ENCODE results near the gene GSAP.

GSAP gene

DNA sequence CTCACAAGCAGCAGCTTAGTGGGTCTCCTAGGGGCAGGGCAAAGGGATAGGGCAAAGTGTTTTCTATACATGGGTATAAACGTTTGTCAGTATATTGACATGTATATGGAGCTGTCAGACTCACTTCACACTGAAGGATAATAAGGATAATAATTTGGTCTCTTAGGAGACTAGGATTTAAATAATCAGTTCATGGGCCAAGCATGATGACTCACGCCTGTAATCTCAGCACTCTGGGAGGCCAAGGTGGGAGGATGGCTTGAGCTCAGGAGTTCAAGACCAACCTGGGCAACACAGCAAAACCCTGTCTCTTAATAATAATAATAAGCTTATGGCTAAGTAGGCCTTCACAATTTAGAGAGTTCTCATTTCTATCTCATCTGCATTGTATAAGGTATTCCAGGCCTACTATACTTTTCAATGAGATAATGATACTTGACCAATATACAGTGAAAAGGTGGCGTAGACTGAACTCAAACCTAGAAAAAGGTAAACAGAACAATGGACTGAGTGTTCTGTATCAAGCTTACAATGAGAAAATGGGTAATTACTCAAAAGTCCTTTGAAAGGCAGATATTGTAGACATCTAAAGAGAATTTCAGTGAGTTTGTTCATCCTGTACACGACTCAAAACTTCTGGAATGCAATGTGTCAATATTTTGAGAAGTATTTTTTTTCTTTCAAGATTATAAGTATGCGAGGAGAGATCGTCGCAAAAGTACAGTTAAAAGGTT lies 7.0 kb downstream of the GSAP start:
- no peak for DNase-seq (ENCODE audit: extremely low read depth in 1 of 2, low read depth in 1 of 2)

DNA sequence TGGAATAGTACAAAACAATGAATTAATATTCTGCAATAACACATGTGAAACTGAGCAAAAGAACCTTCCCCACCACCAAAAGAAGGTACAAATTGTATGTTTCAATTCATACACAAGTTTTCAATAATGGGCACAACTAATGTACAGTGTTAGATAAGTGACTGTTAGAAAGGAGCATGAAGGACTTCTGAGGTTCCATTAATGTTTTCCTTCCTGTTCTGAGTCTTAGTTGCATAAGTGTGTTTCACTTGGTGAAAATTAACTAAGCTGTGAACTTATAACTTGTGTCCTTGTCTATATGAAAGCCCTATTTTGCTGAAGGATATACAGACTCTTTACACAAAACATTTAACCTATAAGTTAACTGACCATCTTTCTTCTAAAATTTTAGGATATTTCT lies 8.2 kb downstream of the GSAP start:
- no peak for DNase-seq (ENCODE audit: extremely low read depth in 1 of 2, low read depth in 1 of 2)

DNA sequence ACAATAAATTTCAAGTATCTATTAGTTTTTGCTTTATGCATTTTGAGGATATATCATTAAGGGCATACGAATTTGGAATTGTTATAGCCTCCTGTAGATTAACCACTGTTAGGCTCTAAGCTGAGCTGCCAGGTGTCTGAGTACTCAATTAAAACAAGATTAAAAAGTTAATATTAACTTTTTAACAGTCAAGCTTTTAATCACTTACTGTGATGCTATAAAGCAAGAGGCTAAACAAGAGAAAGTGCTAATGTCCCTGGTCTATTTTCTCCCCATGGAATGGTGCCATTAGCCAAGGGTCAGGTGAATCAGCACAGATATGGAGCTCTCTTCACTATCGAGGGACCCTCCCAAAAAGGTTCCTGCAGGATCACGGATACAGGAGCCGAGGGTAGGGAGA lies 9.7 kb downstream of the GSAP start:
- DNase-seq (ENCODE audit: extremely low read depth in 1 of 2, low read depth in 1 of 2), result no peak

DNA sequence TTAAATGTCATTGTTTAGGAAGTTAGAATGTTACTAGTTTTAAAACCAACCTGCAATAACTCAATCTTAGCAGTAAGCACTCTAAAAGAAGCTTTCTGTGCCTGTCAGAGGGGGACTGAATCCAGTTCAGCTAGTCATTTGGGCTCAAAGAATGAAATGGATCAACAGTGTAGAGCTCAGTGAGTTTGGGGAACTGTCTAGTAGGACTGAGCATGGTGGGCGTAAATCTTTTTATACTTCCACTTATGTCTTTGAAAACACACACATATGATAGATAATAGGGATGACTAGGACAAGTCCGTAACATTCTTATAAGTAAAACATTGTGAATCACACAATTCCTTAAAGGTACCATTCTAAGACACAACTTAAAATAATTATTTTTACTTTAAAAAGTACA lies 11.5 kb downstream of the GSAP start:
- DNase-seq (ENCODE audit: extremely low read depth in 1 of 2, low read depth in 1 of 2), result no peak

DNA sequence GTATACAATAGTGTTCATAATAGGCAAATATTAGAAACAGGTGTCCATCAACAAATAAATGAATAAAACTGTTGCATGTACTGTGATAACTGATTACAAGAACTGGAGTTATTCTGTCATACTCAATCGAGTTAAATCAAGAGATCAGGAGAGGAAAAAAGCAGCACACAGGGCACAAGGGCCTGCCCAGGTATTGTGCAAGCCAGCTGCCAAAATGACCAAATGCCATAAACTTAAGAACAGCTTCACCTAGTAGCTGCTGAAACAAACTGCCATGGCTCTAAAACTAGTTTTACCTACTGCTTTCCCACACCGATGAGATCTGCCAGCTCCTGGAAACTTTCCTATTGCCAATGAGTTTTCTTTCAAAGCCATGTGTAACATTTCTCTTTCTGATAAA lies 12.2 kb downstream of the GSAP start:
- no peak for DNase-seq (ENCODE audit: extremely low read depth in 1 of 2, low read depth in 1 of 2)

DNA sequence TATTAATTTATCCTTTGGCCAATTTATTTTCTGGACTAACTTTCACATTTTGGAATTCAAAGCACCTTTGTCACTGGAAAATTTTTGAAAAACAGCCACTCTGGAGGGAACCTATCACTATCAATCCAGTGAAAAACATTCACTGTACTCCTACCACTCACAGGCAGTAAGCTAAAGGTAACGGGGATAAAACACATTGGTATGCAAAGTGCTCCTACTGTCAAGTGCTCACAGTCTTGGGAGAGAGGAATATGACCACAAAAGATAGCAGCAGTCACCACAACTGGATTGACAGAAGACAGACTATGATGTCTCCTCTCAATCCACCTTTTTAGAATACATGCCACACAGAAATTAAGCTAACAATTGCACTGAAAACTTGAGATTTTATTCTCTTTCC lies 13.3 kb downstream of the GSAP start:
- no peak for DNase-seq (ENCODE audit: extremely low read depth in 1 of 2, low read depth in 1 of 2)

DNA sequence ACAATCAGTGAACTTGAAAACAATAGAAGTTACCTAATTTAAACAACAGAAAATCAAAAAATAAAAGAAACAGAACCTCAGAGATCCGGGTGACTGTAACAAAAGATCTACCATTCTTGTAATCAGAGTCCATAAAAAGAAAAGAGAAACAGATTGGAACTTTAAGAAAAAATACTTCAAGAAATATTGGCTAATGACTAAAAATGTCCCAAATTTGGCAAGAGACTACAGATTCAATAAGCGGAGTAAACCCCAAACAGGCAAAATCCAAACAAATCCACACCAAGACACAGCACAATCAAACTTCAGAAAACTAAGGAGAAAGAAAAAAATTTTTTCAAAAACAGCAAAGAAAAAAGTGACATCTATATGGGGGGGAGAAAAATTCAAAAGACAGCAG lies 15.1 kb downstream of the GSAP start:
- DNase-seq (ENCODE audit: extremely low read depth in 1 of 2, low read depth in 1 of 2), result no peak

DNA sequence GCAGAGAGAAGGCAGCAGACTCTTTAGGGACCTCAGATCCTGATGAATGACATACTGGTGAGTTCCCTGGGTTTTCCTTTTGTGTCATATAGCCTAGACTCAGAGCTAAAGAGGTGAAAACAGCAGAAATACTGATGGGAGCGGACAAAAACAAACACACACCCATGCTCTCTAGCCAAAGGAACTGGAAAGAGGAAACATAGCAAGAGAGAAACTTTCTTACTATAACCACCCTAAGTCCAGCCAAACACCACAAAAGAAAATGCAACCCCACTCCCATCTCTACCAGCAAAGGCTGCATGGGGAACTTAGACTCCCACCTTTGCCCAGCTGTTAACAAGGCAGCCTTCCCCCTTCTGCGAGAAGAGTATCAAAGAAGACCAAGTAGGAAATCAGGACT lies 16.3 kb downstream of the GSAP start:
- no peak for DNase-seq (ENCODE audit: extremely low read depth in 1 of 2, low read depth in 1 of 2)

DNA sequence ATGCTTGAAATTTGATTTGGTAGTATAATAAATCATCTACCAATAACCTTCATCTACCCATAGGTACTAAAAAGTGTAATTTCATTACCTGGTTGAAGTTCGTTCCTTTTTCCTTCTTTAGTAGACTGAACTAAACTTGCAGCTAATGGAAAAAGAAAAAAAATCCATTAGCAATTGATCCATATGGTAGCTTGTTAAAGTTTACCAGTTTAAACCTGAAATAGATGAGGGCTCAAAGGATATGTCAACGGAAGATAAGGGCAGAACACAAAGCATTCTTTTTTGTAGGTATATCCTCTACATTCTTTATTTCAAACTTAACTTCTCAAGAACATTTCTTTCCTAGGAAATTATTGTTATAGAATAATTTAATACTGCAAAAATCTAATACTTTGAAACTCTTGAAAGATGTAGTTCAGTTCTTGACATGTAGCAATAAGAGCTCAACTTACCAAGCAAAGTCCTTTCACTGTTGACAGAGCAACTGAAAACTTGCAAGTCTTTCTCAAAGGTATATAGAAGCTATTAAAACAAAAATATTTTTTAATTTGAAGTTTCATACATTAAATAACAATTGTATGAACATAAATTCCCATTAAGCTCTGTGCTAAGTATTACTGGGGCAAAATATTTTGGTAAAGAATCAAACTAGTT lies 19.1 kb downstream of the GSAP start:
- no peak for DNase-seq (ENCODE audit: extremely low read depth in 1 of 2, low read depth in 1 of 2)

DNA sequence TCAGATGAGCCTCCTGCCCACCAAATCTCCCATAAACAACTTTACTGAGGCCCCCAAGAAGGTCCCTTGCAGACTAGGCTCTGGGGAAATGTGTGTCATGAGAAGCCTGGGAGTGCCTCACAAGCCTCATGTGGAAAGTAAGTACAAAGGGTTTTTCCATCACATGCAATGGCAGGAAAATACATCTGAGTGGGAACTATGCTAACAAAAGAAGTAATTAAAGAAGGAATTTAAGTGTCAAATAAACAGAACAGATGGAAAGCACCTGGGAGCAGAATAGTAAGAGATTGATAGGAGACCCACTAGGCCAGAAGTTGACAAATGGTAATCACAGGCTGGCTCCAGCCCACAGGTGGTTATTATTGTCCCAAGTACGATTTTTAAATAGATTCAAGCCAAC lies 20.5 kb downstream of the GSAP start:
- no peak for DNase-seq (ENCODE audit: extremely low read depth in 1 of 2, low read depth in 1 of 2)

DNA sequence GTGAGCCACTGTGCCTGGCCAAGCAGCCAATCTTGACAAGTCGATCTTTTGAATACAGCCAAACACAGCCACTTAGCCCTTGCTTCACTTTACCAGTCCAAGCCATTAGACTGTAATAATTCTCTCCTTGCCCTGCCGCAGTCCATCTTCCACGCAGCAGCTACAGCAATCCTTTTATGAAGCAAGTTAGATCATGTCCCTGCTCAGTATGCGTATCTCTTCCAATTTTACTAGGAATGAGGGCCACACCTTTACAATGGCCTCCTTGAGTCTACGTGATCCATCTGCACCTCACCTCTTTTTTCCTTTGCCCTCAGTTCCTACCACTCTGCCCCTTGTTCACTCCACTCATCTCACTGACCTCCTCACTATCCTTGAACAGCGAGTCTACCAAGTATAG lies 22.2 kb downstream of the GSAP start:
- DNase-seq (ENCODE audit: extremely low read depth in 1 of 2, low read depth in 1 of 2), result no peak

DNA sequence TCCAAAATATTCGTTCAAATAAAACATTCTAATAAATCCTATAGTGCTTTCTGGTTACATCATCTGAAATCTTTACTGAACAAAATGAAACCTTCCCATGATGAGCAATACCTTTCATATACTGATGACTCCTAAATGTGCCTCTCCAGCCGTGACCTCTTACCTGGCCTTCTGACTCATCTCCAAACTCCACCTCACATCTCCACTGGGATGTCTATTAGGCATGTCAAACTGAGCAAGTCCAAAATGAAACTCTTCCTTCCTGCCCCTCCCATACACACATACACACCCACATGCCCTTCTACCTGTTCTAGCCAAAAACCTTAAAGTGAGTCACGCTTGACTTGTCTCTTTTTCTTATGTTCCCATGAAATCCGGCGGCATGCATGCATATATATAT lies 22.9 kb downstream of the GSAP start:
- no peak for DNase-seq (ENCODE audit: extremely low read depth in 1 of 2, low read depth in 1 of 2)

DNA sequence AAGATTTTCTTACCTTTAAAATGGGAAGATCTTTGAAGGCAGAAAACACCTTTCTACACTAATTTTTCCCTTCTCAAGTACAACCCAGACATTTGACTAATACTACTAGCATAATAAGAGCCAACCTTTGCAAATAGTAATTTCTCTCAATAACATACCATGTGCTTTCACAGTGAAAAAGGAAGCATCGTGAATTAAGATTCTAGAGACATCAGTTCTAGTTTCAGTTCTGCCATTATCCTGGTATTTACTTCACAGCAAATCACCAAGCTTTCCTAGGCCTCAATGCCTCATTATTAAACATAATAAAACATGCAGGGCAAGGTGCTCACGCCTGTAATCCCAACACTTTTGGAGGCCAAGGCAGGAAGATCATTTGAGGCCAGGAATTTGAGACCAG lies 24.9 kb downstream of the GSAP start:
- no peak for DNase-seq (ENCODE audit: extremely low read depth in 1 of 2, low read depth in 1 of 2)

DNA sequence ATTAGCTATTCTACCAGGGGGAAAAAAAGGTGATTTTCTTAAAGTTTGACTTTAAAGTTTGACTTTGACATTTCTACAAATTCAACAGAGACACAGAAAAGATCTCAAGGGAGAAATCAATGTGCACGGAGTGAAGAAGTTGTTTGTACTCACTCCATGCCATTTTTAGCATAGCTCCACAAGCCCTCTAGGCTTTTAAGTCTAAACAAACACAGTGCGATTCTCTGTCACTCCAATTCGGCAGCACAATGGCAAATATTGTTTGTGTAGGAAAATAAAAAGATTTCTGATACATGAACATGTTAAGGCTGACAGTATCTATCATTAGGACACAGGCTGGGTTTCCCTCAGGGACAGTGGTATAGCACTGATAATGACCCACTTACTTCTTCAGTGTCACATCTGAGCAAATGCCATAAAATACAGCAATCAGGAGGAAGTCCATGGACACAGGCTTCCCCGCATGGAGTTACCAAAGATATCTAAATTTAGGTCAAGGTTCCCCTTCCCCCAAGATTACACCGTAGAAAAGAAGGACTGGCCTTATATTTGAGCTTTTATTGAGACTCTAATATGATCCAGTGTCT lies 28.0 kb downstream of the GSAP start:
- DNase-seq (ENCODE audit: extremely low read depth in 1 of 2, low read depth in 1 of 2), result no peak

DNA sequence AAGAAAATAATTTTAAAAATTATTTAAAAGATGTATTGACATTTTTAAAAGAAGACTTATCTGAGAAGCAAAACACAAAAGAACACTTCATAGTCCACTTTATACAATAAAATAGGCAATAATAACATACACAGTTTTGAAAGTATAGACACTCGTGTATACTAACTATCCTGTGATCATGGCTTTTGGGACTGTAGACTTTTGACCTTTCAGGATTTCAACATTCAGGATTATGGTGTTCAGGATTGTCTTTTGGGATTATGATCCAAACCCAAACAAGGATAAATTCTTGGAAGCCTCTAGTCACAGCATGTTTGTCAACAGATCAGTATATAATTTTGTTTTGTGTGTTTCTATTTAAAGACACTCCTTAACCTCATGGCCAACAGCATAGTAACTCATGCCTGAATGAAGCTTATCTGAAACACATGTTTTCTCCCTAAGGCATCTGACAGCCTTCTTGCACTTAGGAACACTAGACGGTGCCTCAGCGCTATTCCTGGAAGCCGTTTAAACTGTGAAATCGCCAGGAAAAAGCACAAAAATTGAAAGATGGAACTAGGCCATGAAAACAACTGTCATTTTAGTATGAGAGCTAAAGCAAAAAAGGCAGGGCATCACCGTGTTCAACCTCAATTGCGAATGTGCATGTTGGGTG lies 29.9 kb downstream of the GSAP start:
- DNase-seq (ENCODE audit: extremely low read depth in 1 of 2, low read depth in 1 of 2), result no peak

DNA sequence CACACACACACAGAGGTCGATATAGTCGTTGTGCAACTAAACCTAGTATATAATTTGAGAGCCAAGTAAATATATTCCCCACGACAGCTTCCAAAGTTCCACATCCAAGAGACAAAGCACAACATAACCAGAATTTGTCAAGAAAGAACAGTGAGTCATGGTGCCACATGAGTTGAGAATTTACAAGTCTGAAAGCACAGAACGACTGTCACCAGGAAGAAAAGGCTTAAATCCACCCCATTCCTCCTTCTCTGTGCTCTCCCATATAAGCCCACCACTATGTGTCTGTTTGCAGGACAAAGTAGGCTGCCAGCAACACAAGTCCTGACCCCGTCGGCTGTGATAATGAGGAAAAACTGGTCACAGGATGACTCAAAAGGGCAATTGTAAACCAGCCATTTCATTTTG lies 32.8 kb downstream of the GSAP start:
- no peak for DNase-seq (ENCODE audit: extremely low read depth in 1 of 2, low read depth in 1 of 2)

DNA sequence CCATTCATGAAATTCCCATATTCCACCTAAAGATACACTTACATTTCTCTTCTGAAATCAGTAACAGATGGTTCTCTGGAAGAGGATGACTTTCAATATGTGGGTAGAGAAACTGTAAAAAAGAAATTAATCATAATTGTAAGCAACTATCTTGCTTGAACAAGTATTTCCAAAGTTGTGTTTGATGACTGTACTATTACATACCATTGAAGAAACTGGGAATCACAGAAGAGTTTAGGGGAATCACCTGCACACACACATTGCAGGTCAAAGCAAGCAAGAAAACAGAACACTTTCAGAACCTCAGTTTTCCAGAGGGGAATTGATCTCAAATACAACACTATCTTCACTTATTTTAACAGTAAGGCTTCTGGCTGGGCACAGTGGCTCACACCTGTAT lies 33.6 kb downstream of the GSAP start:
- no peak for DNase-seq (ENCODE audit: extremely low read depth in 1 of 2, low read depth in 1 of 2)

DNA sequence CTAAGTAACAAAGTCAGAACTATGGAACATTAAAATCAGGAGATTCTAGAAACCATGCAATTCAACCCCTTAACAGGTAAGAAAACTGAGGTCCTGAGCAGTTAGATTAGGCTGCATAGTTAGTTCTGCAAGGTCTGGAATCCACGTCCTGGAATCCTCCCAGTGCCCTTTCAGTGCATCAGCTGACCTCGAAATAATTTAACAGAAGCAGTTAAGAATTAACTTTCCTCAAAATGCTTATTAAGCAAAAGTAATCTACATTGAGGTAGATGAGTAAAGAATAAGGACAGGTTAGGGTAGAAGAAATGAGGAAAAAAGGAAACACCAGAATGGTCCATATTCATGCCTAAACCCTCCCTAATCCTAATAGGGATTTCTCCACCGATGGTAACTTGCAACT lies 37.6 kb downstream of the GSAP start:
- no peak for DNase-seq (ENCODE audit: extremely low read depth in 1 of 2, low read depth in 1 of 2)

DNA sequence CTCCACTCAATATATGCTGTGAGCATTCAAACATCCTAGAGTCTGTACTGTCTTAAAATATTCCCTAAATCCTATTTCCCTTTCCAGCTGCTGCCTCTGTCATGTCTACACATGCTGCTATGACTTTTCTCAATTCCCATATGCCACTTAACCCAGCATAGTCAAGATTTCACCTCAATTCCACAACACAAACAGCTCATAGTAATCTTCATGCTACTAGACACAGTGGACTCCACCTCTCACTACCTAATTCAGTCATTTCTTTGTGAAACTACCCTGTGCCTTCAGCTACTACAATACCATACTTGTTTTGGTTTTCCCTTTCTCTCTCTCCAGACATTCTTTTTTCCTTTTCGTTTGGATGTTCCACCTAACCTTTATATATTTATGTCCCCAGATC lies 45.5 kb downstream of the GSAP start:
- DNase-seq (ENCODE audit: extremely low read depth in 1 of 2, low read depth in 1 of 2), result no peak

DNA sequence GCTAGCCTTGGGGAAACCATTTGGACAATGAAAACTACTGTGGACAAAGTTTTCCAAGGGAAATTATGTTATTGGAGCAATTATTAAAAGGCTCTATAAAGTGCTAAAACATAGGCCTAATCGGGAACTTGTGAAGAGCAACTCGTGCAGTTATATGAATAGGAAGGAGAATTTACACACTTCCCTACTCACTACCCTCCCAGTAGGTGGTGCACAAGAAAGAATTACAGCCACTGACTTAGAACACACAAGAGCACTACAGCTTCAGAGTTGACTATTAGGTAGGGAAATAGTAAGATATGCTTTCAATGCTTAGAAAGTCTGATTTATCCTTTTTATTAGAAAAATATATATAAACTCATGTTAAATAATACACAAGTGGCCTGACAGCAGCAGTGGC lies 47.2 kb downstream of the GSAP start:
- no peak for DNase-seq (ENCODE audit: extremely low read depth in 1 of 2, low read depth in 1 of 2)

DNA sequence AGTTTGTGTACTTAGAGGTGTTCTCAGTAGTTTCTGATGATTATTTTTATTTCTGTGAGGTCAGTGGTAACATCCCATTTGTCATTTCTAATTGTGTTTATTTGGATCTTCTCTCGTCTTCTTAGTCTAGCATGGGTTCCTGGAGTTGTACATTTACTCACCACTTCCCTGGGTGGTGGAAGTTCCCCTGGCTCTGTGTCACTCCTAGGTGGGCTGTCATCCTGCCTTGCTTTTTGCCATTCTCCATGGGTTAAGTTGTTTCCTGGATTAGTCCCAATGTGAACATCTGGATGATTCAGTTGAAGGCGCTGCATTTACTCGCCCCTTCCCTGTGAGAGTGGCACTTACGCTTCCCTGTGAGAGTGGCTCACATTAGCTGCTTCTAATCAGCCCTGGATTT lies 48.2 kb downstream of the GSAP start:
- DNase-seq (ENCODE audit: extremely low read depth in 1 of 2, low read depth in 1 of 2), result no peak

DNA sequence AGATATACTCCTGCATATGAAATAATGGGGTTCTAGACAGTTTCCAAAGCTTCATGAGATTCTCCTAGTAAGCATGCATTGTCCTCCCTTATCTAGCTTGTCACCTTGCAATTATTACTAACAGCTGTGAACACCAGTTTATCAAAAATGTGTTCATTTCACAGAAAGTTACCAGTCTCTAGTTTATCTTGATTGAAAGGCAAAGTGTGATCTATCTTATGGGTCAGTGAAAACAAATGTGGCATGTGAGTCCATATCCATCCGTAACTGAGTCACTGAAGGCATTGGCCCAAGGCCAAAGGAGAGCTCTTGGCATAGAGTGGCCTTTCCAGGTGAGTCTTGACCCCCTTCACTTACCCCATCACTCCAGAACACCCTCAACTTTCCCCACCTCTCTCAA lies 53.2 kb downstream of the GSAP start:
- no peak for DNase-seq (ENCODE audit: extremely low read depth in 1 of 2, low read depth in 1 of 2)

All from activated CD8-positive, alpha-beta memory T cell treated with anti-CD3 and anti-CD28 coated beads for 1 hour (primary cell).